IPS DF 6.9 (cell line): ENCODE data around the gene ASXL1.
"Not testable (repeated sequence)": the region's sequence is repeated elsewhere in the genome, so short reads cannot be mapped to it uniquely, and the experiment has no call there.

Experiments
- DNase-seq: peaks from one replicate; pipeline ENCODE4 v3.0.0-alpha.2; 2013; ENCODE audit warnings: low read depth, low spot score
- H3K27ac ChIP-seq: one replicate; pipeline ENCODE4 v1.5.1; 2013; ENCODE audit warnings: low read length, control low read depth
- H3K27me3 ChIP-seq: 2 replicates; pipeline ENCODE4 v1.6.1; 2013; ENCODE audit warnings: mild to moderate bottlenecking, low read length; ENCODE audit not compliant: control insufficient read depth, insufficient read depth
- H3K36me3 ChIP-seq: 2 replicates; pipeline ENCODE4 v1.6.1; 2013; ENCODE audit warnings: low read length; ENCODE audit not compliant: control insufficient read depth, insufficient read depth
- H3K4me1 ChIP-seq: 2 replicates; pipeline ENCODE4 v1.6.1; 2013; ENCODE audit warnings: low read length; ENCODE audit not compliant: control insufficient read depth, insufficient read depth
- H3K4me3 ChIP-seq: 2 replicates; pipeline ENCODE4 v1.5.1; 2013; ENCODE audit warnings: mild to moderate bottlenecking, low read length
- H3K9me3 ChIP-seq: 2 replicates; pipeline ENCODE4 v1.6.1; 2013; ENCODE audit warnings: low read length, inconsistent platforms; ENCODE audit not compliant: control insufficient read depth, insufficient read depth
- WGBS: extraction: QIAGEN DNeasy Blood & Tissue Kit; methylation state at CpG from one replicate; pipeline ENCODE4 v1.1.7; 2013; ENCODE audit warnings: mixed read lengths, missing lambda C conversion rate; ENCODE audit not compliant: insufficient read length, insufficient coverage; 5-methylcytosine and 5-hydroxymethylcytosine counted together

The ASXL1 gene

GRCh38 chr20:32323761-32324160, 34.4 kb upstream of the ASXL1 start:
- not testable (repeated sequence) for H3K9me3 ChIP-seq, H3K36me3 ChIP-seq, H3K4me1 ChIP-seq, H3K4me3 ChIP-seq, DNase-seq, H3K27me3 ChIP-seq, H3K27ac ChIP-seq
- no CpG with 5 or more reads among the region's 5 CpGs for WGBS

DNA sequence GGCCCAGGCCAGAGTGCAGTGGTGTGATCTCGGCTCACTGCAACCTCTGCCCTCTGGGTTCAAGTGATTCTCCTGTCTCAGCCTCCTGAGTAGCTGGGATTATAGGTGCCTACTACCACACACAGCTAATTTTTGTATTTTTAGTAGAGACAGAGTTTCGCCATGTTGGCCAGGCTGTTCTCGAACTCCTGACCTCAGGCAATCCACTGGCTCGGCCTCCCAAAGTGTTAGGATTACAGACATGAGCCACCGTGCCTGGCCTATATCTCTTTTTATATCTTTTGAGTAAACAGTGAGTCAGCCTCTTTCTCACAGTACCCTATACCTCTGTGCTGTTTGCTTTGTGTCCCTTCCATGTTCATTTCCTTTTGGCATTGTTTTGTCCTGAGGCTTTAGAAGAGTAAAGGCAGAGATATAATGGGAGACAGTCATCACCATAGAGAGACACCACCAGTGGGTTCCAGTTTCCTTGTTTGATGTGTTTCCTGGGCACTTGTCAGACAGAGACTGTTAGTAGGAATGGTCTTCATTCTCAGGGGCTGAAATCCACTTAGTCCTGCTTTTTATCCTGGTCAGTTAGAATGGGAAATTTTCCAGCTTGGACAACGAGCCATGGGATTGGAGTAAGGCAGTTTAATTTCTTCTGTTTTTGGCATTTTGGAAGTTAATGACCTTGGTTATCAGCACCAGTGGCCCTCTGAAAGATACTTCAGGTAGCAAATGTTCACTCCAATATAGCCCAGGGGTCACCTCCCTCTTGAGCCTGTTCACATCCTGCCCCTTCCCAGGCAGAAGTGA, 32.2 kb upstream of the ASXL1 start:
- Histone ChIP-seq H3K27ac (no peak overlapping the region), H3K27me3 (no peaks in the 10 kb centered on the region), H3K4me1 (no peaks in the 10 kb centered on the region), H3K4me3 (no peak overlapping the region), H3K36me3 (0 out of 2 replicates have a peak, but pooled peaks cover 3% of the 10 kb centered on the region), H3K9me3 (no peaks in the 10 kb centered on the region)
- no CpG with 5 or more reads among the region's 6 CpGs for WGBS
- no peak for DNase-seq

GRCh38 chr20:32326504-32326845, 31.7 kb upstream of the ASXL1 start:
- Histone ChIP-seq H3K27me3 (no peaks in the 10 kb centered on the region), H3K9me3 (no peaks in the 10 kb centered on the region), H3K36me3 (0 out of 2 replicates have a peak, but pooled peaks cover 3% of the 10 kb centered on the region), H3K4me1 (no peaks in the 10 kb centered on the region), H3K4me3 (no peak overlapping the region), H3K27ac (no peak overlapping the region)
- no CpG with 5 or more reads among the region's 1 CpG for WGBS
- DNase-seq, result no peak

DNA sequence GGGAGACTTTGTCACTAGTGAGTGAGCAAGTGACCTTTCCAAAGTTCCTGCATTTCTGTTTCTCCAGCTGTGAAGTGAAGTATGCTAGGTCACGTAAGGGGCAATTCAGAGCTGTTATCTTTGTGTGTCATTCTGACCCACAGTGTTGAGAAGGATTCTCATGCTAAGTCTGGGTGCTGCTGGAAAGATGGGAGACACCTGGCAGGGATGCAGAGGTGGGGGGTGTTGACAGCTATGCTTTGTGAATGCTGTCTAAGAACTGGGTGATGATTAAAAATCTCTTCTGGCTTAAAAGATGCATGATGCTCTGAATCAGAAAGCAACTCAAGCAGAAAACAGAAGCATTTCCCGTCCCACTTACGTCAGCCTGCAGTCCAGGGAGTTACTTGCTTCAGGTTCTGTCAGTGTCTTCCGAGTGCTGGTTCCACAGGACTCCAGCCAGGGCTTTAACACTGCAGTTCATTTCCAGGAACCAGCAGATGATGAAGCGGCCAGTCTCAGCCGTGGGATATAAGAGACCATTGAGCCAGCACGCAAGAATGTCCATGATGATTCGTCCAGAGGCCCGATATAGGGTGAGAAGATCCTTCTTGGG, 30.9 kb upstream of the ASXL1 start:
- Histone ChIP-seq H3K27me3 (no peaks in the 10 kb centered on the region), H3K36me3 (0 out of 2 replicates have a peak, but pooled peaks cover 3% of the 10 kb centered on the region), H3K4me3 (no peak overlapping the region), H3K4me1 (no peaks in the 10 kb centered on the region), H3K27ac (no peak overlapping the region), H3K9me3 (no peaks in the 10 kb centered on the region)
- no CpG with 5 or more reads among the region's 9 CpGs for WGBS
- DNase-seq, result no peak

- H3K4me3 ChIP-seq, result no peak overlapping the region
- no peaks in the 10 kb centered on the region for H3K4me1 ChIP-seq
- H3K27ac ChIP-seq, result no peak overlapping the region
- H3K9me3 ChIP-seq, result no peaks in the 10 kb centered on the region
- WGBS, result no CpG with 5 or more reads among the region's 7 CpGs
- H3K27me3 ChIP-seq, result no peaks in the 10 kb centered on the region
- 0 out of 2 replicates have a peak, but pooled peaks cover 3% of the 10 kb centered on the region for H3K36me3 ChIP-seq
- DNase-seq, result no peak
Observed at GRCh38 chr20:32329817-32330554, 28.1 kb upstream of the ASXL1 start.

DNA sequence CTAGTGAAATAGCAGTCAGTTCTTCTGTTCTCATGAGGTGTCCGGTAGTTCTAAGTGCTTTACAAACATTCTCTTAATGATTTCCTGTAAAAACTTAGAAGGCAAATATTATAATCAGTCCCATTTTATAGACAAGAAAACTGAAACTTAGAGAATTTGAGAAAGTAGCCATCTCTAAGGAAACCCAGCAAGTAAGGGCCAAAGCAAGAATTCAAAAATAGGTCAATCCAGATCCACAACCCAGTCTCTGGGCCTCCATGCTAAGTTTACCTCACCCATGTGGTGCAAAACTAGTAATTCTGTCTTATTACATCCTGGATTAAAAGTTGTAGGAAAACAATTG, 27.6 kb upstream of the ASXL1 start:
- WGBS, result no CpG with 5 or more reads among the region's 1 CpG
- 0 out of 2 replicates have a peak, but pooled peaks cover 3% of the 10 kb centered on the region for H3K36me3 ChIP-seq

GRCh38 chr20:32332614-32333013, 25.5 kb upstream of the ASXL1 start:
- Histone ChIP-seq H3K27me3 (no peaks in the 10 kb centered on the region), H3K4me1 (no peaks in the 10 kb centered on the region), H3K9me3 (no peaks in the 10 kb centered on the region), H3K27ac (no peak overlapping the region), H3K36me3 (no peaks in the 10 kb centered on the region), H3K4me3 (no peak overlapping the region)
- no peak for DNase-seq
- WGBS, result no CpG with 5 or more reads among the region's 3 CpGs

More for the DNA sequence above, 27.6 kb upstream of the ASXL1 start:
- DNase-seq, result no peak
- Histone ChIP-seq H3K27ac (no peak overlapping the region), H3K4me1 (no peaks in the 10 kb centered on the region), H3K4me3 (no peak overlapping the region), H3K9me3 (no peaks in the 10 kb centered on the region), H3K27me3 (no peaks in the 10 kb centered on the region)

GRCh38 chr20:32333181-32333987, 24.7 kb upstream of the ASXL1 start:
- H3K4me1 ChIP-seq, result no peaks in the 10 kb centered on the region
- WGBS, result no CpG with 5 or more reads among the region's 12 CpGs
- no peaks in the 10 kb centered on the region for H3K36me3 ChIP-seq
- H3K27ac ChIP-seq, result no peak overlapping the region
- no peaks in the 10 kb centered on the region for H3K9me3 ChIP-seq
- DNase-seq, result no peak
- H3K4me3 ChIP-seq, result no peak overlapping the region
- H3K27me3 ChIP-seq, result no peaks in the 10 kb centered on the region

- no peaks in the 10 kb centered on the region for H3K36me3 ChIP-seq
- no peaks in the 10 kb centered on the region for H3K9me3 ChIP-seq
- H3K4me1 ChIP-seq, result 0 out of 2 replicates have a peak, but pooled peaks cover 2% of the 10 kb centered on the region
- no CpG with 5 or more reads among the region's 13 CpGs for WGBS
- no peak overlapping the region for H3K27ac ChIP-seq
- H3K4me3 ChIP-seq, result no peak overlapping the region
- H3K27me3 ChIP-seq, result no peaks in the 10 kb centered on the region
- DNase-seq, result no peak
Observed at GRCh38 chr20:32333988-32334885, 23.9 kb upstream of the ASXL1 start.
